ENCODE data around the gene CLN6. TPM values are rescaled to one million over a fixed set of nuclear protein-coding genes. Genes with fewer than 3 reads are reported as not detected.

The CLN6 gene
- total RNA-seq, 1 donor from 2014 or later, result 73.3 TPM

- Mint-ChIP-seq H3K27ac (ENCODE audit: unreplicated experiment) (no peak overlapping the region), H3K27me3 (ENCODE audit: low read depth) (peaks cover 3% of the 10 kb centered on the region), H3K4me1 (peaks cover 17% of the 10 kb centered on the region), H3K9me3 (no peaks in the 10 kb centered on the region), H3K4me3 (no peak overlapping the region), H3K36me3 (ENCODE audit: low read depth) (peaks cover 11% of the 10 kb centered on the region)
- DNase-seq (ENCODE audit: low read depth, low spot score), result no peak
- no peak for TF ChIP-seq CTCF (conservative IDR thresholded peaks at IDR 0.05)
Observed at GRCh38 chr15:68192804-68193486, 36.6 kb downstream of the CLN6 start.

GRCh38 chr15:68192117-68192516, 37.4 kb downstream of the CLN6 start:
- Mint-ChIP-seq H3K9me3 (no peaks in the 10 kb centered on the region), H3K4me3 (no peak overlapping the region), H3K4me1 (peaks cover 17% of the 10 kb centered on the region), H3K36me3 (ENCODE audit: low read depth) (peaks cover 15% of the 10 kb centered on the region), H3K27ac (ENCODE audit: unreplicated experiment) (no peak overlapping the region), H3K27me3 (ENCODE audit: low read depth) (peaks cover 3% of the 10 kb centered on the region)
- DNase-seq (ENCODE audit: low read depth, low spot score), result no peak
- TF ChIP-seq CTCF (conservative IDR thresholded peaks at IDR 0.05), result no peak

- DNase-seq (ENCODE audit: low read depth, low spot score), result no peak
- H3K4me1 Mint-ChIP-seq, result peaks cover 17% of the 10 kb centered on the region
- peaks cover 15% of the 10 kb centered on the region for H3K36me3 Mint-ChIP-seq (ENCODE audit: low read depth)
- TF ChIP-seq CTCF (conservative IDR thresholded peaks at IDR 0.05), result no peak
- peaks cover 3% of the 10 kb centered on the region for H3K27me3 Mint-ChIP-seq (ENCODE audit: low read depth)
- no peak overlapping the region for H3K4me3 Mint-ChIP-seq
- no peaks in the 10 kb centered on the region for H3K9me3 Mint-ChIP-seq
- no peak overlapping the region for H3K27ac Mint-ChIP-seq (ENCODE audit: unreplicated experiment)
Observed at GRCh38 chr15:68191555-68191954, 38.0 kb downstream of the CLN6 start.

GRCh38 chr15:68190048-68190447, 39.5 kb downstream of the CLN6 start:
- H3K27ac Mint-ChIP-seq (ENCODE audit: unreplicated experiment), result no peak overlapping the region
- no peak overlapping the region for H3K4me3 Mint-ChIP-seq
- no peaks in the 10 kb centered on the region for H3K9me3 Mint-ChIP-seq
- no peak for DNase-seq (ENCODE audit: low read depth, low spot score)
- no peak for TF ChIP-seq CTCF (conservative IDR thresholded peaks at IDR 0.05)
- H3K4me1 Mint-ChIP-seq, result peaks cover 10% of the 10 kb centered on the region
- peaks cover 2% of the 10 kb centered on the region for H3K27me3 Mint-ChIP-seq (ENCODE audit: low read depth)
- peaks cover 17% of the 10 kb centered on the region for H3K36me3 Mint-ChIP-seq (ENCODE audit: low read depth)

GRCh38 chr15:68188647-68189046, 40.9 kb downstream of the CLN6 start:
- Mint-ChIP-seq H3K27ac (ENCODE audit: unreplicated experiment) (no peak overlapping the region), H3K9me3 (no peaks in the 10 kb centered on the region), H3K27me3 (ENCODE audit: low read depth) (no peaks in the 10 kb centered on the region), H3K4me3 (no peak overlapping the region), H3K4me1 (peaks cover 5% of the 10 kb centered on the region), H3K36me3 (ENCODE audit: low read depth) (peaks cover 14% of the 10 kb centered on the region)
- no peak for TF ChIP-seq CTCF (conservative IDR thresholded peaks at IDR 0.05)
- DNase-seq (ENCODE audit: low read depth, low spot score), result no peak
